ENCODE data around the gene TIMMDC1. TPM values are rescaled to one million over a fixed set of nuclear protein-coding genes. Genes with fewer than 3 reads are reported as not detected.

TIMMDC1 gene
- total and polyA plus RNA-seq, 9 of the 15 experiments (the other 6 are each of a cell fraction or from before 2014, with no cell fraction given): 62.1 to 226 (median 86.6) TPM

DNA sequence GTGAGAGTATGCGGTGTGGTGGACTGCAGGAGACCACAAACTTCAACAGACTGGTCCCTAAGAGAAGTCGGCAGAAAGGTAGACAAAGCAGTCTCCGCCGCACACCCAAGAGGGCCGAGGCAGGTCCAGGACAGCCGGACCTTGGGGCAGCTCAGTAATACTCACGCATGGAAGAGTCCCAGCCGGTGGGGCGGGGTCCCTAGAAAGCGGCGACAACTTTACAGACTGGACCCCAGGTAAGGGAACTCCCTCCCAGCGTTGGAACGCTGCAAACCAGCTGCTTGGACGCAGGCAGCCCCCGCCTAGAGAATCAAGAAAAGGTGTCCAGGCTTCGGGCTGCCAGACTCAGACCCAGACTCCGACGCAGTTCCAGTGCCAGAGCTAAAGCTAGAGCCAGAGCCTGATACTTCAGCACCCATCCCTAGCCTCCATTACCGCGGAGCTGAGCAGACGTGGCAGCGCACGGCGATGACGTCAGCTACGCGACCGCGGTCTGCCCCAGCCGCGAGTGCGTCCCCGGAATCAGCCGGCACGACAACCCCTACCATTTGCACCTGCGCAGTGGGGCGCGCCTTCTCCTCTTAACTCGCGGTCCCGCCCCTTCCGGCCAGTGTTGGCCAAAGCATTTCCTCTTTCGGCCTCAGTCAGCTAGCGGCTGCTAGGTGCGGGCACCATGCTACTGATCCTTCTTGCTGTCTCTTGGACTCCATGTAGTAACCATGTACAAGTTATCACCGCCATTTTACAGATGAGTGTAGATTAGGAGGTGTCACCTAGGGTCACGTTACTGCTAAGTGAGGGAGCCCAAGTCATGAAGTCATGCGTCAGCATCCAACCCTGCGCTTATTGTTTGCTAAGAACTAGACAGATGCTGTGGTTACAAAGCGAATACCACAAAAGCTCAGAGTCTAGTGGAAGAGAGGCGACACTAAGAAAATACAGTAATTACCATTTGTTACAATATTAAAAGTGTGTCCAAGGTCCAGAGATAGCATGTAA is 34.9 kb upstream of the TIMMDC1 start, which contains the start of gene TMEM39A (continued):
- TF ChIP-seq, protein P1, sequence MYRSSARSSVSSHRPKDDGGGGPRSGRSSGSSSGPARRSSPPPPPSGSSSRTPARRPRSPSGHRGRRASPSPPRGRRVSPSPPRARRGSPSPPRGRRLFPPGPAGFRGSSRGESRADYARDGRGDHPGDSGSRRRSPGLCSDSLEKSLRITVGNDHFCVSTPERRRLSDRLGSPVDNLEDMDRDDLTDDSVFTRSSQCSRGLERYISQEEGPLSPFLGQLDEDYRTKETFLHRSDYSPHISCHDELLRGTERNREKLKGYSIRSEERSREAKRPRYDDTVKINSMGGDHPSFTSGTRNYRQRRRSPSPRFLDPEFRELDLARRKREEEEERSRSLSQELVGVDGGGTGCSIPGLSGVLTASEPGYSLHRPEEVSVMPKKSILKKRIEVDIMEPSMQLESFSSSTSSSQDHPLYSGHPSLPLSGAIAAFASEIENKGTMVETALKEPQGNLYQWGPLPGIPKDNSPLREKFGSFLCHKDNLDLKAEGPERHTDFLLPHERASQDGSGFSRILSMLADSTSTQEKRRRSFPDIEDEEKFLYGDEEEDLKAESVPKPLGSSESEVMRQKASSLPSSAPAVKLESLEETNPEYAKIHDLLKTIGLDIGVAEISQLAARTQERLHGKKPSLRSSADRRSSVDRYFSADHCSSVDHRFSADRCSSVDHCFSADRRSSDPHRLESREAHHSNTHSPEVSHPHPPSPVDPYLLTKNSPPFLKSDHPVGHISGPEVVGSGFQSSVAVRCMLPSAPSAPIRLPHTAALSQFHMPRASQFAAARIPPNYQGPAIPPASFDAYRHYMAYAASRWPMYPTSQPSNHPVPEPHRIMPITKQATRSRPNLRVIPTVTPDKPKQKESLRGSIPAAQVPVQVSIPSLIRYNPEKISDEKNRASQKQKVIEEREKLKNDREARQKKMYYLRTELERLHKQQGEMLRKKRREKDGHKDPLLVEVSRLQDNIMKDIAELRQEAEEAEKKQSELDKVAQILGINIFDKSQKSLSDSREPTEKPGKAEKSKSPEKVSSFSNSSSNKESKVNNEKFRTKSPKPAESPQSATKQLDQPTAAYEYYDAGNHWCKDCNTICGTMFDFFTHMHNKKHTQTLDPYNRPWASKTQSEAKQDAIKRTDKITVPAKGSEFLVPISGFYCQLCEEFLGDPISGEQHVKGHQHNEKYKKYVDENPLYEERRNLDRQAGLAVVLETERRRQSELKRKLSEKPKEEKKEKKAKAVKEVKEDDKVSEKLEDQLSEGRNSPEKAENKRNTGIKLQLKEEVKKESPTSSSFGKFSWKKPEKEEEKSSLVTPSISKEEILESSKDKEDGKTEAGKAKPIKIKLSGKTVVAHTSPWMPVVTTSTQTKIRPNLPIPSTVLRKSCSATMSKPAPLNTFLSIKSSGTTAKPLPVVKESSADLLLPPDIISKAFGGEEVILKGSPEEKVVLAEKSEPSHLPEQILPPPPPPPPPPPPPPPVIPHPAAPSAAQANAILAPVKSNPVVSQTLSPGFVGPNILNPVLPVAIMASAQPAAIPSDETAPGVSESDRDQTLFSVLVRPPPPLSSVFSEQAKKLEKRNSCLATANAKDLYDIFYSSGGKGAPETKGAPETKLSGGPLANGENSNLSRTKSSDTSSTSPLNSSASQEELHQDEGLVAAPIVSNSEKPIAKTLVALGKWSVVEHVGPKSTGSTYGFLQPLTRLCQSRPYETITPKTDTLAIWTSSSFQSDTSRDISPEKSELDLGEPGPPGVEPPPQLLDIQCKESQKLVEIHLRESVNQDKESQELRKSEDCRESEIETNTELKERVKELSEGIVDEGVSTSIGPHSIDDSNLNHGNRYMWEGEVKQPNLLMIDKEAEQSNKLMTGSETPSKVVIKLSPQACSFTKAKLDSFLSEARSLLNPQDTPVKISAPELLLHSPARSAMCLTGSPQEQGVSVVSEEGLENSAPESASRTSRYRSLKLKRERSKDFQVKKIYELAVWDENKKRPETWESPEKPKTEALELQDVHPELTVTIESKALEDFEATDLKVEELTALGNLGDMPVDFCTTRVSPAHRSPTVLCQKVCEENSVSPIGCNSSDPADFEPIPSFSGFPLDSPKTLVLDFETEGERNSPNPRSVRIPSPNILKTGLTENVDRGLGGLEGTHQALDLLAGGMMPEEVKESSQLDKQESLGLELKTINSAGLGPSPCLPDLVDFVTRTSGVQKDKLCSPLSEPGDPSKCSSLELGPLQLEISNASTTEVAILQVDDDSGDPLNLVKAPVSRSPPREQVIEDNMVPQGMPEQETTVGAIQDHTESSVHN (IDR thresholded peaks at IDR 0.05; ENCODE audit: borderline replicate concordance in 1 of 2, low read depth in 1 of 2): 0 out of 4 replicates have a peak, but pooled peaks of 1 of the 2 experiments have one; percentile 39
- TF ChIP-seq RBBP5 (IDR thresholded peaks at IDR 0.05; ENCODE audit: borderline replicate concordance, insufficient read depth, low read length, poor library complexity, severe bottlenecking) (peak; percentile 73), KAT2B (IDR thresholded peaks at IDR 0.05; ENCODE audit: low read depth, low read length) (peak; percentile 49), ZNF316 (IDR thresholded peaks at IDR 0.05) (peak; percentile 35; the same call in 1 of the 2 replicates), RCOR1 (IDR thresholded peaks at IDR 0.05; ENCODE audit: borderline replicate concordance in 1 of 2, low read depth in 2 of 2, low read length in 2 of 2) (peak in 1 of 2 experiments; percentile 36; a peak in 2 of 4 replicates), L3MBTL2 (IDR thresholded peaks at IDR 0.05) (peak; percentile 50; the same call in 1 of the 2 replicates), BHLHE40 (IDR thresholded peaks at IDR 0.05; ENCODE audit: low read length) (peak; percentile 80), CBX8 (IDR thresholded peaks at IDR 0.05; ENCODE audit: borderline replicate concordance, extremely low read depth, low read depth, low read length, poor library complexity, severe bottlenecking) (no peak), FOXK2 (conservative IDR thresholded peaks at IDR 0.05 in 1 of 2, IDR thresholded peaks at IDR 0.05 in 1 of 2; ENCODE audit: low read depth in 2 of 2) (peak; percentile 55 to 57; a peak in 3 of 4 replicates), CBX3 (IDR thresholded peaks at IDR 0.05; ENCODE audit: borderline replicate concordance in 1 of 2, low read length in 2 of 2) (no peak; a peak in 1 of 3 replicates)
- TF ChIP-seq, protein P2, sequence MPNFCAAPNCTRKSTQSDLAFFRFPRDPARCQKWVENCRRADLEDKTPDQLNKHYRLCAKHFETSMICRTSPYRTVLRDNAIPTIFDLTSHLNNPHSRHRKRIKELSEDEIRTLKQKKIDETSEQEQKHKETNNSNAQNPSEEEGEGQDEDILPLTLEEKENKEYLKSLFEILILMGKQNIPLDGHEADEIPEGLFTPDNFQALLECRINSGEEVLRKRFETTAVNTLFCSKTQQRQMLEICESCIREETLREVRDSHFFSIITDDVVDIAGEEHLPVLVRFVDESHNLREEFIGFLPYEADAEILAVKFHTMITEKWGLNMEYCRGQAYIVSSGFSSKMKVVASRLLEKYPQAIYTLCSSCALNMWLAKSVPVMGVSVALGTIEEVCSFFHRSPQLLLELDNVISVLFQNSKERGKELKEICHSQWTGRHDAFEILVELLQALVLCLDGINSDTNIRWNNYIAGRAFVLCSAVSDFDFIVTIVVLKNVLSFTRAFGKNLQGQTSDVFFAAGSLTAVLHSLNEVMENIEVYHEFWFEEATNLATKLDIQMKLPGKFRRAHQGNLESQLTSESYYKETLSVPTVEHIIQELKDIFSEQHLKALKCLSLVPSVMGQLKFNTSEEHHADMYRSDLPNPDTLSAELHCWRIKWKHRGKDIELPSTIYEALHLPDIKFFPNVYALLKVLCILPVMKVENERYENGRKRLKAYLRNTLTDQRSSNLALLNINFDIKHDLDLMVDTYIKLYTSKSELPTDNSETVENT (CRISPR knock-in tag; IDR thresholded peaks at IDR 0.05): peak; percentile 26; the same call in 1 of the 2 replicates
